ENCODE results near the gene MTHFD1L.

The MTHFD1L gene

DNA sequence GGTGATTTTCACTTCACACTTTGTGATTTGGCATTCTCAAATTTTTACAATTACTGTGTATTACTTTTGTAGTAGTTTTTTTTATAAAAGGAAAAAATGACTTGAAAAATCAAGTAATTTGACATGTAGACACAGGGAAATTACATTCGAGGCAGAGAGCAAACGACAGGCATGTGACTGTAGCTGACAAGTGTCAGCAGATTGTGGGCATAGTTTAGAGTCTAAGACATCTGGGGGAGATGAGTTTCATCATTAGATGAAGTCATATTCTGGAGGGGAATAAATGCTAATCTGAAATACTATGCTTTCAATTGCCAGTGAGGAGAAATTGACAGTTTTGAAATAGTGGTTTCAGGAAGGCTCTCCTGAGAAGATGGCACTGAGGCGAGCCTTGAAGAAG, 126.0 kb downstream of the MTHFD1L start:
- H3K4me3 ChIP-seq (ENCODE audit: low read depth in 1 of 2, low read length in 1 of 2): no peak overlapping the region
- no peak for TF ChIP-seq CTCF (IDR thresholded peaks at IDR 0.05)
- no peaks in the 10 kb centered on the region for H3K4me1 ChIP-seq (ENCODE audit: control insufficient read depth in 1 of 2, insufficient read depth in 1 of 2, low read depth in 1 of 2, low read length in 1 of 2)
- H3K36me3 ChIP-seq: no peaks in the 10 kb centered on the region
- no peaks in the 10 kb centered on the region for H3K27me3 ChIP-seq
- no peak overlapping the region for H3K27ac ChIP-seq
- H3K9me3 ChIP-seq: no peaks in the 10 kb centered on the region

DNA sequence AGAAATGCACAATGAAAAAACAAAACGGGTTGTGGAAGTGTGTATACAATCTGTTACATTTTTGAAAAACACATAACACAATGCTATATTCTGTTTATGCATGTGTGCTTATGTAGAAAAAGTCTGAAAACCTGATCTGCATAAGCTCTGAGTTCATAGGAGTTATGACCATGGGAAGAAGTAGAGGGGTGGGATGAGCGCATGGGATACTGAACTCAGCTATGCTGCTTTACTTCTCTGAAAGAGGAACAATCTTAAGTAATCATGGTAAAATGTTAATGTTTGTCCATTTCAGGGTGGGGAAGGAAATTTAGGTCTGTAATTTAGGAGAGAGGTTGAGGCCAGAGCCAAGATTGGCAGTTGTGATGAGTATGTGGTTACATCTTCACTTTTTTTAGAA, 126.8 kb downstream of the MTHFD1L start:
- no peaks in the 10 kb centered on the region for H3K36me3 ChIP-seq
- no peak for TF ChIP-seq CTCF (IDR thresholded peaks at IDR 0.05)
- H3K27ac ChIP-seq: no peak overlapping the region
- H3K4me3 ChIP-seq (ENCODE audit: low read depth in 1 of 2, low read length in 1 of 2): no peak overlapping the region
- H3K9me3 ChIP-seq: no peaks in the 10 kb centered on the region
- no peaks in the 10 kb centered on the region for H3K4me1 ChIP-seq (ENCODE audit: control insufficient read depth in 1 of 2, insufficient read depth in 1 of 2, low read depth in 1 of 2, low read length in 1 of 2)
- H3K27me3 ChIP-seq: no peaks in the 10 kb centered on the region

GRCh38 chr6:150992703-150993102, 127.2 kb downstream of the MTHFD1L start:
- Histone ChIP-seq H3K27me3 (no peaks in the 10 kb centered on the region), H3K36me3 (no peaks in the 10 kb centered on the region), H3K9me3 (no peaks in the 10 kb centered on the region), H3K4me1 (ENCODE audit: control insufficient read depth in 1 of 2, insufficient read depth in 1 of 2, low read depth in 1 of 2, low read length in 1 of 2) (no peaks in the 10 kb centered on the region), H3K27ac (no peak overlapping the region), H3K4me3 (ENCODE audit: low read depth in 1 of 2, low read length in 1 of 2) (no peak overlapping the region)
- no peak for TF ChIP-seq CTCF (IDR thresholded peaks at IDR 0.05)

GRCh38 chr6:150993253-150993652, 127.8 kb downstream of the MTHFD1L start:
- H3K9me3 ChIP-seq: no peaks in the 10 kb centered on the region
- no peaks in the 10 kb centered on the region for H3K4me1 ChIP-seq (ENCODE audit: control insufficient read depth in 1 of 2, insufficient read depth in 1 of 2, low read depth in 1 of 2, low read length in 1 of 2)
- no peaks in the 10 kb centered on the region for H3K36me3 ChIP-seq
- H3K4me3 ChIP-seq (ENCODE audit: low read depth in 1 of 2, low read length in 1 of 2): no peak overlapping the region
- no peak for TF ChIP-seq CTCF (IDR thresholded peaks at IDR 0.05)
- H3K27ac ChIP-seq: no peak overlapping the region
- H3K27me3 ChIP-seq: no peaks in the 10 kb centered on the region

- Histone ChIP-seq H3K4me3 (ENCODE audit: low read depth in 1 of 2, low read length in 1 of 2) (no peak overlapping the region), H3K27ac (no peak overlapping the region), H3K27me3 (no peaks in the 10 kb centered on the region), H3K4me1 (ENCODE audit: control insufficient read depth in 1 of 2, insufficient read depth in 1 of 2, low read depth in 1 of 2, low read length in 1 of 2) (peaks cover 1 to 2% of the 10 kb centered on the region in 2 experiments), H3K9me3 (no peaks in the 10 kb centered on the region), H3K36me3 (no peaks in the 10 kb centered on the region)
- no peak for TF ChIP-seq CTCF (IDR thresholded peaks at IDR 0.05)
Observed at GRCh38 chr6:150994026-150994425, 128.5 kb downstream of the MTHFD1L start.

GRCh38 chr6:150996968-150997367, 131.5 kb downstream of the MTHFD1L start:
- no peak overlapping the region for H3K27ac ChIP-seq
- no peaks in the 10 kb centered on the region for H3K36me3 ChIP-seq
- no peaks in the 10 kb centered on the region for H3K27me3 ChIP-seq
- peaks cover 4 to 8% of the 10 kb centered on the region in 2 experiments for H3K4me1 ChIP-seq (ENCODE audit: control insufficient read depth in 1 of 2, insufficient read depth in 1 of 2, low read depth in 1 of 2, low read length in 1 of 2)
- no peaks in the 10 kb centered on the region for H3K9me3 ChIP-seq
- no peak overlapping the region for H3K4me3 ChIP-seq (ENCODE audit: low read depth in 1 of 2, low read length in 1 of 2)
- no peak for TF ChIP-seq CTCF (IDR thresholded peaks at IDR 0.05)

Data from neutrophil (primary cell).